ENCODE measurements around the gene TLE2.
A peak's percentile ranks its signal among the peaks of the same experiment; 100 is the strongest.

TLE2 gene

DNA sequence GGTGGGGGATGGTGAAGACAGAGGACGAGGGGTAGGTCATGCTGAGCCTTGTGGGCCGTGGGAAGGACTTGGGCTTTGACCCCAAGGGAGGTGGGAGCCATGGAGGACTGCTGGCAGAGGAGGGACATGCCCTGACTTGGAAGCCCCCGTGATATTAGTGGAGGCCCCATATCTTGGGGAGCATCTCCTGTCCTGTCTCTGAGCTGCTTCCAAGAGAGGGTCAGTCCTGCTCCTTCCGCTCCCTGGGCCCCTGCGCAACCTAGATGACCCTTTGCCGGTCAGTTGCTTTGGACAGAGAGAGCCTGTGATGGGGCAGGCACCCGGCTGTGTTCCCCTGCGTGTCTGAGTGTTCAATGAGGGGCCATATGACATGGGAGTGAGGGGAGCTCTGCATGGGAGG, 46.5 kb downstream of the TLE2 start:
- peak overlapping the region; percentile 27 to 38 for H2BK12ac ChIP-seq (ENCODE audit: low read length in 2 of 2)
- peak overlapping the region in 1 of 2 experiments; percentile 53 for H3K18ac ChIP-seq (ENCODE audit: low read depth in 1 of 2, low read length in 2 of 2)
- no peak for DNase-seq
- peaks cover 43% of the 10 kb centered on the region for H3K4me1 ChIP-seq (ENCODE audit: control insufficient read depth, insufficient read depth, low read depth, low read length)
- H3K27ac ChIP-seq (ENCODE audit: low read length, poor library complexity, severe bottlenecking), result no peak overlapping the region
- no peak overlapping the region for H2BK5ac ChIP-seq (ENCODE audit: low read depth, low read length, poor library complexity, severe bottlenecking)
- no peak overlapping the region for H3K4ac ChIP-seq (ENCODE audit: low read depth in 1 of 2, low read length in 2 of 2)
- WGBS, result 59% methylated on average over 8 of the region's 8 CpGs
- H3K14ac ChIP-seq (ENCODE audit: low read length in 2 of 2), result no peak overlapping the region
- no peak overlapping the region for H3K9ac ChIP-seq (ENCODE audit: low read length)
- no peaks in the 10 kb centered on the region for H3K79me1 ChIP-seq (replicated peaks; ENCODE audit: low read length, poor library complexity, severe bottlenecking)
- no peak overlapping the region for H3K4me2 ChIP-seq (ENCODE audit: low read length, poor library complexity, severe bottlenecking)
- peaks cover 11% of the 10 kb centered on the region in 2 experiments for H3K27me3 ChIP-seq (ENCODE audit: control insufficient read depth in 1 of 2, insufficient read depth in 1 of 2, low read length in 2 of 2)
- H2BK15ac ChIP-seq (ENCODE audit: low read depth, poor library complexity, severe bottlenecking), result peak overlapping the region; percentile 44
- no peak overlapping the region for H3K23ac ChIP-seq (ENCODE audit: low read length in 2 of 2)
- H2BK120ac ChIP-seq (ENCODE audit: low read depth, low read length), result no peak overlapping the region
- H3K36me3 ChIP-seq (ENCODE audit: control insufficient read depth in 1 of 2, insufficient read depth in 2 of 2, low read depth in 1 of 2, low read length in 2 of 2), result no peaks in the 10 kb centered on the region
- no peak overlapping the region for H2AK5ac ChIP-seq (ENCODE audit: low read length, severe bottlenecking)
- no peaks in the 10 kb centered on the region for H3K9me3 ChIP-seq (ENCODE audit: control insufficient read depth, low read length)
- H4K91ac ChIP-seq (ENCODE audit: low read length), result peak overlapping the region; percentile 14
- H3K4me3 ChIP-seq (ENCODE audit: insufficient read depth in 1 of 2, low read depth in 1 of 2, low read length in 2 of 2), result no peak overlapping the region
- peak overlapping the region; percentile 24 for H4K8ac ChIP-seq (ENCODE audit: low read length)
- no peak overlapping the region for H2AFZ ChIP-seq (ENCODE audit: low read depth, low read length)

DNA sequence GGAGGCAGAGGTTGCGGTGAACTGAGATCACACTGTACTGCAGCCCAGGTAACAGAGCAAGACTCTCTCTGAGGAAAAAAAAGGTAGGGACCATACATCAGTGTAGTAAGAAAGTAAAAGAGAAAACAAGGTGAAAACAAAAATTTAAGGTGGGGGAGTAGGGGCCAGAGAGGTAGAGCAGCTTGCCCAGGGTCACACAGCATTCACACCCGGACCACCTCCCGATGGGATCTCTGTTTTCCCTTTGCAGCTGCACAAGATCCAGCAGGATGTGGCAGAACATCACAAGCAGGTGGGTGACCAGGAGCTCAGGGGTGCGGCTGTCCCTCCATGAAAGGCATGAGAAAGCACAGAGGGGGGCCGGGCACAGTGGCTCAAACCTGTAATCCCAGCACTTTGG, 47.2 kb downstream of the TLE2 start:
- no peak overlapping the region for H3K18ac ChIP-seq (ENCODE audit: low read depth in 1 of 2, low read length in 2 of 2)
- no peaks in the 10 kb centered on the region for H3K9me3 ChIP-seq (ENCODE audit: control insufficient read depth, low read length)
- no peak overlapping the region for H2BK15ac ChIP-seq (ENCODE audit: low read depth, poor library complexity, severe bottlenecking)
- H2BK5ac ChIP-seq (ENCODE audit: low read depth, low read length, poor library complexity, severe bottlenecking), result no peak overlapping the region
- no peak overlapping the region for H4K8ac ChIP-seq (ENCODE audit: low read length)
- H3K23ac ChIP-seq (ENCODE audit: low read length in 2 of 2), result no peak overlapping the region
- H3K4ac ChIP-seq (ENCODE audit: low read depth in 1 of 2, low read length in 2 of 2), result no peak overlapping the region
- no peak overlapping the region for H2BK120ac ChIP-seq (ENCODE audit: low read depth, low read length)
- H4K91ac ChIP-seq (ENCODE audit: low read length), result no peak overlapping the region
- WGBS, result 88% methylated on average over 5 of the region's 5 CpGs
- peaks cover 38% of the 10 kb centered on the region for H3K4me1 ChIP-seq (ENCODE audit: control insufficient read depth, insufficient read depth, low read depth, low read length)
- no peak overlapping the region for H3K27ac ChIP-seq (ENCODE audit: low read length, poor library complexity, severe bottlenecking)
- no peak overlapping the region for H3K4me3 ChIP-seq (ENCODE audit: insufficient read depth in 1 of 2, low read depth in 1 of 2, low read length in 2 of 2)
- H3K27me3 ChIP-seq (ENCODE audit: control insufficient read depth in 1 of 2, insufficient read depth in 1 of 2, low read length in 2 of 2), result peaks cover 4 to 5% of the 10 kb centered on the region in 2 experiments
- H3K4me2 ChIP-seq (ENCODE audit: low read length, poor library complexity, severe bottlenecking), result no peak overlapping the region
- H2BK12ac ChIP-seq (ENCODE audit: low read length in 2 of 2), result no peak overlapping the region
- no peaks in the 10 kb centered on the region for H3K36me3 ChIP-seq (ENCODE audit: control insufficient read depth in 1 of 2, insufficient read depth in 2 of 2, low read depth in 1 of 2, low read length in 2 of 2)
- H3K79me1 ChIP-seq (replicated peaks; ENCODE audit: low read length, poor library complexity, severe bottlenecking), result no peaks in the 10 kb centered on the region
- no peak overlapping the region for H3K14ac ChIP-seq (ENCODE audit: low read length in 2 of 2)
- H2AFZ ChIP-seq (ENCODE audit: low read depth, low read length), result no peak overlapping the region
- H2AK5ac ChIP-seq (ENCODE audit: low read length, severe bottlenecking), result no peak overlapping the region
- no peak for DNase-seq
- H3K9ac ChIP-seq (ENCODE audit: low read length), result no peak overlapping the region

DNA sequence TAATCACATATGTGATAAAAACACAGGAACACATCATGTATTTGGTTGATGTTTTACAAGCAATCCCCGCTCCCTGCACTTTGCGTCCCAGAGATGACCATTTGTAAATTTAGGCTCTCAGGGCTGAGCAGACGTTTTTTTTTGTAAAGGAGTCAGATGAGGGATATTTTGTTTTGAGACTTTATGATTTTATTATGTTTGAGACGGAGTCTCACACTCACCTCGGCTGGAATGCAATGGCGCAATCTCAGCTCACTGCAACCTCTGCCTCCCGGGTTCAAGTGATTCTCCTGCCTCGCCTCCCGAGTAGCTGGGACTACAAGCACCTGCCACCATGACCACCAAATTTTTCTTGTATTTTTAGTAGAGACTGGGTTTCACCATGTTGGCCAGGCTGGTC, 50.3 kb downstream of the TLE2 start:
- 74% methylated on average over 6 of the region's 9 CpGs for WGBS
- no peak overlapping the region for H2BK120ac ChIP-seq (ENCODE audit: low read depth, low read length)

DNA sequence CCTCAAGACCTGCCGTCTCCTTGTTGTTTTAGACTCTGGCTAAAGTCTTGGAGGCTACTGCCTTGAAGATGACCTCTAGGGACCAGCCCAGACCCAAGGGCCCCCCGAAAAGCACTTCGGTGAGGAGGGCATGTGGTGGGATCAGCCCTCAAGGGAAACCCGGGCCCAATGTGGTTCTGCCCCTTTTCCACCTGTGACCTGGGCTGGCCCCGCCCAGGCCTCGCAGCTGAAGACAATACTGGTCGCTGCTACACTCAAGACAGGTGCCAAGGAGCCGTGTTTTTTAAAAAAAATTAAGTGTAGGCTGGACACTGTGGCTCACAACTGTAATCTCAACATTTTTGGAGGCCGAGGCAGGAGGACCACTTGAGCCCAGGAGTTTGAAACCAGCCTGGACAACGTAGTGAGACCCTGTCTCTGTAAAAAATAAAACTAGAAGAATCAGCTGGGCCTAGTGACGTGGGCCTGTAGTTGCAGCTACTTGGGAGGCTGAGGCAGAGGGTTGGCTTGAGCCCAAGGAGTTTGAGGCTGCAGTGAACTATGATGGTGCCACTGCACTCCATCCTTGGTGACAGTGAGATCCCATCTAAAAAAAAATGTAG, 50.8 kb downstream of the TLE2 start:
- H4K91ac ChIP-seq (ENCODE audit: low read length), result no peak overlapping the region
- no peaks in the 10 kb centered on the region for H3K79me1 ChIP-seq (replicated peaks; ENCODE audit: low read length, poor library complexity, severe bottlenecking)
- no peaks in the 10 kb centered on the region for H3K9me3 ChIP-seq (ENCODE audit: control insufficient read depth, low read length)
- H4K8ac ChIP-seq (ENCODE audit: low read length), result peak overlapping the region; percentile 27
- no peak overlapping the region for H2BK5ac ChIP-seq (ENCODE audit: low read depth, low read length, poor library complexity, severe bottlenecking)
- H2BK15ac ChIP-seq (ENCODE audit: low read depth, poor library complexity, severe bottlenecking), result peak overlapping the region; percentile 46
- peaks cover 34% of the 10 kb centered on the region for H3K4me1 ChIP-seq (ENCODE audit: control insufficient read depth, insufficient read depth, low read depth, low read length)
- H3K4me2 ChIP-seq (ENCODE audit: low read length, poor library complexity, severe bottlenecking), result no peak overlapping the region
- H3K18ac ChIP-seq (ENCODE audit: low read depth in 1 of 2, low read length in 2 of 2), result peak overlapping the region; percentile 30 to 41
- H3K4me3 ChIP-seq (ENCODE audit: insufficient read depth in 1 of 2, low read depth in 1 of 2, low read length in 2 of 2), result no peak overlapping the region
- peak overlapping the region; percentile 41 for H2AK5ac ChIP-seq (ENCODE audit: low read length, severe bottlenecking)
- no peak for DNase-seq
- H3K27ac ChIP-seq (ENCODE audit: low read length, poor library complexity, severe bottlenecking), result no peak overlapping the region
- H3K23ac ChIP-seq (ENCODE audit: low read length in 2 of 2), result no peak overlapping the region
- 87% methylated on average over 11 of the region's 11 CpGs for WGBS
- H2BK120ac ChIP-seq (ENCODE audit: low read depth, low read length), result no peak overlapping the region
- H2BK12ac ChIP-seq (ENCODE audit: low read length in 2 of 2), result peak overlapping the region; percentile 43 to 59
- H3K36me3 ChIP-seq (ENCODE audit: control insufficient read depth in 1 of 2, insufficient read depth in 2 of 2, low read depth in 1 of 2, low read length in 2 of 2), result no peaks in the 10 kb centered on the region
- no peak overlapping the region for H2AFZ ChIP-seq (ENCODE audit: low read depth, low read length)
- peak overlapping the region in 1 of 2 experiments; percentile 34 for H3K4ac ChIP-seq (ENCODE audit: low read depth in 1 of 2, low read length in 2 of 2)
- no peak overlapping the region for H3K14ac ChIP-seq (ENCODE audit: low read length in 2 of 2)
- peaks cover 0 to 4% of the 10 kb centered on the region in 2 experiments for H3K27me3 ChIP-seq (ENCODE audit: control insufficient read depth in 1 of 2, insufficient read depth in 1 of 2, low read length in 2 of 2)
- H3K9ac ChIP-seq (ENCODE audit: low read length), result no peak overlapping the region

More for the DNA sequence above, 50.3 kb downstream of the TLE2 start:
- H3K4ac ChIP-seq (ENCODE audit: low read depth in 1 of 2, low read length in 2 of 2), result no peak overlapping the region
- H4K8ac ChIP-seq (ENCODE audit: low read length), result no peak overlapping the region
- H3K9me3 ChIP-seq (ENCODE audit: control insufficient read depth, low read length), result no peaks in the 10 kb centered on the region
- no peak overlapping the region for H3K27ac ChIP-seq (ENCODE audit: low read length, poor library complexity, severe bottlenecking)
- no peak overlapping the region for H2AK5ac ChIP-seq (ENCODE audit: low read length, severe bottlenecking)
- H3K27me3 ChIP-seq (ENCODE audit: control insufficient read depth in 1 of 2, insufficient read depth in 1 of 2, low read length in 2 of 2), result peaks cover 0 to 4% of the 10 kb centered on the region in 2 experiments
- no peak overlapping the region for H2BK12ac ChIP-seq (ENCODE audit: low read length in 2 of 2)
- DNase-seq, result no peak
- H2BK15ac ChIP-seq (ENCODE audit: low read depth, poor library complexity, severe bottlenecking), result no peak overlapping the region
- no peak overlapping the region for H3K4me2 ChIP-seq (ENCODE audit: low read length, poor library complexity, severe bottlenecking)
- H3K23ac ChIP-seq (ENCODE audit: low read length in 2 of 2), result no peak overlapping the region
- H3K14ac ChIP-seq (ENCODE audit: low read length in 2 of 2), result no peak overlapping the region
- H4K91ac ChIP-seq (ENCODE audit: low read length), result no peak overlapping the region
- no peak overlapping the region for H3K4me3 ChIP-seq (ENCODE audit: insufficient read depth in 1 of 2, low read depth in 1 of 2, low read length in 2 of 2)
- H3K18ac ChIP-seq (ENCODE audit: low read depth in 1 of 2, low read length in 2 of 2), result no peak overlapping the region
- no peak overlapping the region for H2AFZ ChIP-seq (ENCODE audit: low read depth, low read length)
- no peaks in the 10 kb centered on the region for H3K36me3 ChIP-seq (ENCODE audit: control insufficient read depth in 1 of 2, insufficient read depth in 2 of 2, low read depth in 1 of 2, low read length in 2 of 2)
- no peak overlapping the region for H2BK5ac ChIP-seq (ENCODE audit: low read depth, low read length, poor library complexity, severe bottlenecking)
- peaks cover 38% of the 10 kb centered on the region for H3K4me1 ChIP-seq (ENCODE audit: control insufficient read depth, insufficient read depth, low read depth, low read length)
- H3K79me1 ChIP-seq (replicated peaks; ENCODE audit: low read length, poor library complexity, severe bottlenecking), result no peaks in the 10 kb centered on the region
- H3K9ac ChIP-seq (ENCODE audit: low read length), result no peak overlapping the region
